GM12878 (cell line): ENCODE measurements around the gene ADAM33. TPM values are rescaled to one million over a fixed set of nuclear protein-coding genes. Genes with fewer than 3 reads are reported as not detected.

Experiments
- ATAC-seq: fragments of 200-7000 bp; cut with Tn5 transposase; 3 replicates; pipeline ENCODE4 v1.9.1; 2020; ENCODE audit warnings: mild to moderate bottlenecking, moderate library complexity
- BruUV-seq: library from RNA; stranded (reverse); fragments of 400-500 nt; replicated peaks from 2 replicates; lab custom pipeline; 2021; lab: Mats Ljungman, UMichigan
- CTCF ChIA-PET: fragments of 300-600 bp; sonication (Branson Sonifier 250); formaldehyde crosslinking; extraction: SDS; loops from one replicate; lab custom pipeline; 2021; ENCODE audit warnings: inconsistent platforms; lab: Yijun Ruan, JAX
- POLR2A ChIA-PET: fragments of 350-600 bp; formaldehyde crosslinking; extraction: SDS; loops from one replicate; lab custom pipeline; 2021; ENCODE audit warnings: inconsistent platforms; lab: Charles Lee
- RAD21 ChIA-PET: fragments of 300-600 bp; sonication (Branson Sonifier 250); formaldehyde crosslinking; loops from one replicate; lab custom pipeline; 2023; ENCODE audit warnings: antibody characterized with exemption; ENCODE audit not compliant: unreplicated experiment; lab: Charles Lee
- SMC1A ChIA-PET: fragments of 300-600 bp; sonication (Branson Sonifier 250); formaldehyde crosslinking; loops from one replicate; lab custom pipeline; 2023; ENCODE audit not compliant: unreplicated experiment, uncharacterized antibody; lab: Charles Lee
- DNase-seq: peaks from one replicate; pipeline ENCODE4 v3.0.0-alpha.2; 2011; ENCODE audit warnings: low read depth, low spot score
- FAIRE-seq: peaks from 3 replicates; lab custom pipeline; 2011; peaks lifted over from hg19 to GRCh38; lab: Jason Lieb, UNC
- H2AFZ ChIP-seq: 2 replicates; pipeline ENCODE4 v1.6.0; 2011; ENCODE audit warnings: low read depth, low read length, control low read depth; ENCODE audit not compliant: control insufficient read depth
- H3K27ac ChIP-seq: 2 replicates; pipeline ENCODE4 v1.5.1; 2011; ENCODE audit warnings: control low read depth; ENCODE audit not compliant: control insufficient read depth, insufficient read depth
- H3K27me3 ChIP-seq, 2 experiments: replicated peaks in 1 of 2; 2 replicates each; pipeline versions ENCODE4 v1.6.0 to v1.6.1; 2011; ENCODE audit warnings: low read length in 1 of 2; ENCODE audit not compliant: control insufficient read depth in 2 of 2, insufficient read depth in 2 of 2
- H3K36me3 ChIP-seq, 2 experiments: 2 replicates each; pipeline ENCODE4 v1.5.1; 2011; ENCODE audit warnings: low read length in 1 of 2; ENCODE audit not compliant: control insufficient read depth in 2 of 2, insufficient read depth in 2 of 2
- H3K4me1 ChIP-seq: 2 replicates; pipeline ENCODE4 v1.6.1; 2011; ENCODE audit warnings: mild to moderate bottlenecking, low read length, moderate library complexity, mixed read lengths; ENCODE audit not compliant: control insufficient read depth, insufficient read depth
- H3K4me2 ChIP-seq: 2 replicates; pipeline ENCODE4 v1.6.0; 2011; ENCODE audit warnings: control low read depth; ENCODE audit not compliant: control insufficient read depth, insufficient read depth
- H3K4me3 ChIP-seq: fragments of 200-600 bp; sonication (generic); 2 replicates; pipeline ENCODE4 v1.5.1; 2016
- H3K79me2 ChIP-seq: 2 replicates; pipeline ENCODE4 v1.6.0; 2011; ENCODE audit warnings: low read length; ENCODE audit not compliant: control insufficient read depth, insufficient read depth
- H3K9ac ChIP-seq: 2 replicates; pipeline ENCODE4 v1.8.0; 2011; ENCODE audit warnings: low read length, control low read depth, mixed read lengths; ENCODE audit not compliant: control insufficient read depth, insufficient read depth
- H3K9me3 ChIP-seq: replicated peaks from 3 replicates; pipeline ENCODE4 v1.5.1; 2011; ENCODE audit warnings: mild to moderate bottlenecking, low read length; ENCODE audit not compliant: control insufficient read depth, insufficient read depth
- H4K20me1 ChIP-seq: 2 replicates; pipeline ENCODE4 v1.6.0; 2011; ENCODE audit not compliant: control insufficient read depth, insufficient read depth
- ATF7 ChIP-seq: fragments of 450-650 bp; IDR thresholded peaks from 2 replicates; pipeline ENCODE4 v1.6.1; 2016; ENCODE audit warnings: low read depth, mild to moderate bottlenecking
- BCL11A ChIP-seq: IDR thresholded peaks from 2 replicates; pipeline ENCODE4 v1.6.1; 2011; ENCODE audit warnings: low read depth, low read length
- CUX1 ChIP-seq: IDR thresholded peaks from 2 replicates; pipeline ENCODE4 v1.6.1; 2012; ENCODE audit warnings: improper control_type of control experiment, low read depth, low read length; ENCODE audit not compliant: insufficient replicate concordance
- EP300 ChIP-seq, 2 experiments: fragments of 150-350 bp in 1 of 2; IDR thresholded peaks; 2 replicates each; pipeline ENCODE4 v1.6.1; 2011 to 2012; ENCODE audit warnings: low read depth in 2 of 2, low read length in 2 of 2, borderline replicate concordance in 1 of 2, improper control_type of control experiment in 1 of 2, inconsistent platforms in 1 of 2; ENCODE audit not compliant: control insufficient read depth in 1 of 2
- JUND ChIP-seq: IDR thresholded peaks from 2 replicates; pipeline ENCODE4 v1.6.1; 2012; ENCODE audit warnings: low read depth, mild to moderate bottlenecking, low read length, improper control_type of control experiment, moderate library complexity
- MEF2A ChIP-seq: IDR thresholded peaks from 2 replicates; pipeline ENCODE4 v1.6.1; 2011; ENCODE audit warnings: low read depth, mild to moderate bottlenecking, low read length, moderate library complexity; ENCODE audit not compliant: insufficient read depth
- NFIC ChIP-seq: IDR thresholded peaks from 2 replicates; pipeline ENCODE4 v1.6.1; 2012; ENCODE audit warnings: low read depth, mild to moderate bottlenecking, inconsistent platforms, low read length, moderate library complexity
- NRF1 ChIP-seq: conservative IDR thresholded peaks from 2 replicates; pipeline ENCODE4 v1.6.1; 2011; ENCODE audit warnings: mild to moderate bottlenecking, low read depth, low read length, improper control_type of control experiment
- PAX8 ChIP-seq: fragments of 450-650 bp; IDR thresholded peaks from 2 replicates; pipeline ENCODE4 v1.6.1; 2017; ENCODE audit warnings: mild to moderate bottlenecking, moderate library complexity
- RFX5 ChIP-seq: IDR thresholded peaks from 2 replicates; pipeline ENCODE4 v1.6.1; 2011; ENCODE audit warnings: low read depth, low read length, improper control_type of control experiment
- SIX5 ChIP-seq: IDR thresholded peaks from 2 replicates; pipeline ENCODE4 v1.6.1; 2011; ENCODE audit warnings: mild to moderate bottlenecking, low read depth, low read length, moderate library complexity; ENCODE audit not compliant: severe bottlenecking
- SP1 ChIP-seq: IDR thresholded peaks from one replicate; pipeline ENCODE4 v1.6.1; 2011; ENCODE audit warnings: low read depth, low read length
- SPI1 ChIP-seq: IDR thresholded peaks from 2 replicates; pipeline ENCODE4 v1.6.1; 2011; ENCODE audit warnings: low read depth, mild to moderate bottlenecking, low read length, moderate library complexity, borderline replicate concordance; ENCODE audit not compliant: insufficient read depth
- TCF7 ChIP-seq: IDR thresholded peaks from 2 replicates; pipeline ENCODE4 v1.6.1; 2014; ENCODE audit warnings: antibody characterized with exemption, borderline replicate concordance
- USF1 ChIP-seq: IDR thresholded peaks from 2 replicates; pipeline ENCODE4 v1.6.1; 2011; ENCODE audit warnings: borderline replicate concordance, low read depth, mild to moderate bottlenecking, moderate library complexity, mixed read lengths, low read length; ENCODE audit not compliant: insufficient read depth; ENCODE audit errors: extremely low read length
- WRNIP1 ChIP-seq: IDR thresholded peaks from 2 replicates; pipeline ENCODE4 v1.6.1; 2011; ENCODE audit warnings: low read depth, low read length, improper control_type of control experiment, borderline replicate concordance
- YY1 ChIP-seq: IDR thresholded peaks from 2 replicates; pipeline ENCODE4 v1.6.1; 2011; ENCODE audit warnings: low read depth, mild to moderate bottlenecking, low read length
- ZNF207 ChIP-seq: fragments of 450-650 bp; IDR thresholded peaks from 2 replicates; pipeline ENCODE4 v1.6.1; 2014; ENCODE audit warnings: antibody characterized with exemption, mild to moderate bottlenecking, borderline replicate concordance
- WGBS: methylation state at CpG from one replicate; pipeline ENCODE4 v1.1.6; 2016; ENCODE audit warnings: low lambda C conversion rate; ENCODE audit not compliant: insufficient replicate concordance, insufficient coverage; ENCODE audit errors: missing lambda C conversion rate; 5-methylcytosine and 5-hydroxymethylcytosine counted together
- in situ Hi-C: fragments of 300-500 bp; cut with MboI; formaldehyde crosslinking; loops from 9 replicates; pipeline ENCODE4 v1.14.3; 2018; ENCODE audit warnings: mixed read lengths
- intact Hi-C: fragments of 100-400 bp; cut with micrococcal nuclease; formaldehyde crosslinking; loops from one replicate; pipeline ENCODE4 v1.14.2; 2022; ENCODE audit not compliant: unreplicated experiment
- polyA plus RNA-seq, 11 experiments: library from polyadenylated mRNA; depleted of rRNA in 4 of 11; unstranded in 6 of 11; stranded (reverse) in 5 of 11; fragments of >200 nt; fragmentation: Nextera tagmentation in 4 of 11; fragmentation: Illumina TruSeq in 1 of 11; extraction: Ambion mirVana in 4 of 11; extraction: Trizol in 1 of 11; gene quantifications; 1 replicate in 1 of 11; 2 replicates in 10 of 11; pipeline versions ENCODE4 v1.2.1 to v1.2.3, GENCODE V29; 2011 to 2016; ENCODE audit warnings: inconsistent platforms in 2 of 11, missing spikeins in 2 of 11, low read depth in 1 of 11
- total RNA-seq, 4 experiments: library from RNA; depleted of rRNA in 3 of 4; stranded (reverse); fragments of >200 nt in 3 of 4; fragmentation: Illumina TruSeq in 1 of 4; extraction: Trizol in 1 of 4; gene quantifications; 2 replicates each; pipeline versions ENCODE4 v1.2.1 to v1.2.3, GENCODE V29; 2013 to 2021

ADAM33 gene
- total and polyA plus RNA-seq, 10 of the 15 experiments (the other 5 are each of a cell fraction or from before 2014, with no cell fraction given), result not detected

- in situ Hi-C loops (no loop called here), intact Hi-C loops (no loop called here)
- WGBS, result 44% methylated on average over 12 of the region's 12 CpGs
- ATAC-seq (no peak), DNase-seq (no peak), FAIRE-seq (no peak)
- Histone ChIP-seq H3K27ac (no peak overlapping the region), H2AFZ (no peak overlapping the region), H3K9ac (no peak overlapping the region), H3K9me3 (no peaks in the 10 kb centered on the region), H3K4me2 (no peak overlapping the region), H3K36me3 (no peaks in the 10 kb centered on the region), H4K20me1 (peaks cover 5% of the 10 kb centered on the region; the same call in 1 of the 2 replicates), H3K79me2 (no peaks in the 10 kb centered on the region), H3K27me3 (peaks cover 6 to 11% of the 10 kb centered on the region in 2 experiments; a peak in 3 of 4 replicates), H3K4me1 (peaks cover 38% of the 10 kb centered on the region), H3K4me3 (no peak overlapping the region)
- no TSS peak for BruUV-seq
- SMC1A ChIA-PET, result no interaction called here
- CTCF ChIA-PET, result no interaction called here
- RAD21 ChIA-PET, result no interaction called here
- TF ChIP-seq PAX8 (no peak), ATF7 (no peak), RFX5 (no peak), SP1 (no peak), JUND (no peak), ZNF207 (no peak), MEF2A (no peak), CUX1 (no peak), YY1 (no peak), TCF7 (no peak), SIX5 (no peak), BCL11A (no peak), SPI1 (no peak), NFIC (no peak), USF1 (no peak), WRNIP1 (no peak), NRF1 (no peak), EP300 (IDR thresholded peaks at IDR 0.05; ENCODE audit: borderline replicate concordance in 1 of 2, control insufficient read depth in 1 of 2, low read depth in 2 of 2, low read length in 2 of 2) (no peak)
- POLR2A ChIA-PET, result no interaction called here
Measured at GRCh38 chr20:3661814-3662665, 19.8 kb downstream of the ADAM33 start.
